ENCODE results near the gene GNLY.
"Not testable (repeated sequence)": the region's sequence is repeated elsewhere in the genome, so short reads cannot be mapped to it uniquely, and the experiment has no call there.

Gene GNLY

GRCh38 chr2:85711578-85712060 lies 17.5 kb downstream of the GNLY start:
- no peak for DNase-seq

GRCh38 chr2:85712336-85712735 lies 18.2 kb downstream of the GNLY start:
- DNase-seq, result no peak

- DNase-seq, result no peak
Observed at GRCh38 chr2:85712849-85713612, 18.9 kb downstream of the GNLY start.

GRCh38 chr2:85713836-85714235 lies 19.7 kb downstream of the GNLY start:
- no peak for DNase-seq

- DNase-seq, result not testable (repeated sequence)
Observed at GRCh38 chr2:85714421-85714820, 20.3 kb downstream of the GNLY start.

- no peak for DNase-seq
Observed at GRCh38 chr2:85714841-85715240, 20.7 kb downstream of the GNLY start.

- no peak for DNase-seq
Observed at GRCh38 chr2:85716346-85716914, 22.3 kb downstream of the GNLY start.

GRCh38 chr2:85717308-85718008 lies 23.3 kb downstream of the GNLY start:
- no peak for DNase-seq

- DNase-seq, result no peak
Observed at GRCh38 chr2:85718009-85718391, 23.8 kb downstream of the GNLY start.

- no peak for DNase-seq
Observed at GRCh38 chr2:85718885-85719492, 24.8 kb downstream of the GNLY start.

- no peak for DNase-seq
Observed at GRCh38 chr2:85719609-85720240, 25.6 kb downstream of the GNLY start.

- no peak for DNase-seq
Observed at GRCh38 chr2:85720533-85720932, 26.4 kb downstream of the GNLY start.

- no peak for DNase-seq
Observed at GRCh38 chr2:85721641-85722040, 27.5 kb downstream of the GNLY start.

- no peak for DNase-seq
Observed at GRCh38 chr2:85722519-85722918, 28.4 kb downstream of the GNLY start.

GRCh38 chr2:85723707-85724360 lies 29.7 kb downstream of the GNLY start:
- no peak for DNase-seq

- no peak for DNase-seq
Observed at GRCh38 chr2:85724731-85725181, 30.6 kb downstream of the GNLY start.

- DNase-seq, result no peak
Observed at GRCh38 chr2:85725451-85725850, 31.3 kb downstream of the GNLY start.

- no peak for DNase-seq
Observed at GRCh38 chr2:85727798-85728197, 33.6 kb downstream of the GNLY start.

- no peak for DNase-seq
Observed at GRCh38 chr2:85728342-85728741, 34.2 kb downstream of the GNLY start.

GRCh38 chr2:85728883-85729824 lies 35.0 kb downstream of the GNLY start:
- DNase-seq, result peak; percentile 72

- DNase-seq, result no peak
Observed at GRCh38 chr2:85729825-85730510, 35.8 kb downstream of the GNLY start.

Data from activated CD4-positive, alpha-beta T cell treated with anti-CD3 and anti-CD28 coated beads, Interleukin-2, amount 50 U/mL, for 16 hours (primary cell).